B cell (primary cell): Measurements from ENCODE around the gene MATN1. TPM values are rescaled to one million over a fixed set of nuclear protein-coding genes. Genes with fewer than 3 reads are reported as not detected.
A peak's percentile ranks its signal among the peaks of the same experiment; 100 is the strongest.

Experiments
- ATAC-seq: fragments of 200-7000 bp; cut with Tn5 transposase; one replicate; pipeline ENCODE4 v1.10.0; 2021; ENCODE audit warnings: low read depth, mild to moderate bottlenecking, moderate number of reproducible peaks, moderate library complexity
- CTCF ChIA-PET: fragments of 350-600 bp; sonication (Branson Sonifier 250); formaldehyde crosslinking; loops from one replicate; lab custom pipeline; 2021; ENCODE audit warnings: antibody characterized with exemption, inconsistent platforms; lab: Charles Lee
- POLR2A ChIA-PET: fragments of 350-600 bp; sonication (Branson Sonifier 250); formaldehyde crosslinking; loops from one replicate; lab custom pipeline; 2021; ENCODE audit warnings: antibody characterized with exemption; lab: Charles Lee
- DNase-seq: peaks from one replicate; pipeline ENCODE4 v3.0.0; 2013
- H2AFZ ChIP-seq: 2 replicates; pipeline ENCODE4 v1.6.1; 2012; ENCODE audit warnings: mild to moderate bottlenecking, low read depth, low read length; ENCODE audit not compliant: insufficient read depth, poor library complexity, severe bottlenecking
- H3K27ac ChIP-seq, 2 donors: 1 replicate in 1 of 2; 2 replicates in 1 of 2; pipeline ENCODE4 v1.5.1; 2012 to 2013; ENCODE audit warnings: low read length in 2 of 2, mild to moderate bottlenecking in 2 of 2, moderate library complexity in 1 of 2
- H3K27me3 ChIP-seq, 4 experiments: fragments of 200-600 bp in 1 of 4; sonication (generic) in 1 of 4; replicated peaks in 1 of 4; 1 replicate in 2 of 4; 2 replicates in 2 of 4; pipeline versions ENCODE4 v1.6.1 to v1.7.0; 2013 to 2016; ENCODE audit warnings: low read length in 3 of 4, mild to moderate bottlenecking in 2 of 4, mixed read lengths in 1 of 4, moderate library complexity in 1 of 4; ENCODE audit not compliant: insufficient read depth in 4 of 4, control insufficient read depth in 3 of 4; ENCODE audit errors: control extremely low read depth in 1 of 4
- H3K36me3 ChIP-seq, 2 experiments: replicated peaks in 1 of 2; 1 replicate in 1 of 2; 2 replicates in 1 of 2; pipeline versions ENCODE4 v1.6.1 to v1.7.1; 2013; ENCODE audit warnings: low read length in 1 of 2; ENCODE audit not compliant: insufficient read depth in 2 of 2, control insufficient read depth in 1 of 2; ENCODE audit errors: control extremely low read depth in 1 of 2, extremely low read depth in 1 of 2
- H3K4me1 ChIP-seq, 2 donors: fragments of 200-600 bp in 1 of 2; sonication (generic) in 1 of 2; 1 replicate in 1 of 2; 2 replicates in 1 of 2; pipeline versions ENCODE4 v1.5.1 to v1.6.1; 2013 to 2017; ENCODE audit warnings: low read length in 2 of 2; ENCODE audit not compliant: control insufficient read depth in 2 of 2, insufficient read depth in 2 of 2
- H3K4me2 ChIP-seq: replicated peaks from 2 replicates; pipeline ENCODE3; 2012; ENCODE audit warnings: mild to moderate bottlenecking, low read depth, low read length; ENCODE audit not compliant: poor library complexity, severe bottlenecking
- H3K4me3 ChIP-seq, 5 experiments: fragments of 200-600 bp in 1 of 5; sonication (generic) in 1 of 5; 1 replicate in 3 of 5; 2 replicates in 2 of 5; pipeline versions ENCODE4 v1.5.1 to v1.7.0; 2011 to 2016; ENCODE audit warnings: low read length in 4 of 5, mild to moderate bottlenecking in 4 of 5, low read depth in 2 of 5, control low read depth in 1 of 5, moderate library complexity in 1 of 5; ENCODE audit not compliant: insufficient read depth in 1 of 5; ENCODE audit errors: control extremely low read depth in 1 of 5, extremely low read depth in 1 of 5
- H3K79me2 ChIP-seq: fragments of 200-600 bp; sonication (generic); one replicate; pipeline ENCODE4 v1.6.0; 2016; ENCODE audit warnings: low read length; ENCODE audit not compliant: control insufficient read depth, insufficient read depth
- H3K9ac ChIP-seq: fragments of 200-600 bp; sonication (generic); 2 replicates; pipeline ENCODE4 v1.6.1; 2017; ENCODE audit warnings: mild to moderate bottlenecking, low read length, moderate library complexity
- H3K9me3 ChIP-seq, 3 donors: one replicate each; pipeline versions ENCODE4 v1.6.1 to v1.7.1; 2013; ENCODE audit warnings: low read length in 2 of 3; ENCODE audit not compliant: control insufficient read depth in 2 of 3, insufficient read depth in 1 of 3; ENCODE audit errors: control extremely low read depth in 1 of 3
- H4K20me1 ChIP-seq: 2 replicates; pipeline ENCODE4 v1.6.0; 2012; ENCODE audit warnings: mild to moderate bottlenecking, low read length; ENCODE audit not compliant: insufficient read depth, control insufficient read depth, poor library complexity, severe bottlenecking
- H3K27ac Mint-ChIP-seq: one replicate; pipeline ENCODE4 v1.8.0; 2021; ENCODE audit warnings: mixed read lengths
- H3K27me3 Mint-ChIP-seq: one replicate; pipeline ENCODE4 v1.8.0; 2021; ENCODE audit warnings: mixed read lengths
- H3K4me1 Mint-ChIP-seq: one replicate; pipeline ENCODE4 v1.8.0; 2021; ENCODE audit warnings: mixed read lengths
- H3K4me3 Mint-ChIP-seq: one replicate; pipeline ENCODE4 v1.8.0; 2021; ENCODE audit warnings: mixed read lengths
- H3K9me3 Mint-ChIP-seq: one replicate; pipeline ENCODE4 v1.8.0; 2022; ENCODE audit warnings: mixed read lengths; ENCODE audit not compliant: insufficient read depth
- EZH2 ChIP-seq: IDR thresholded peaks from 2 replicates; pipeline ENCODE4 v1.6.1; 2012; ENCODE audit warnings: borderline replicate concordance, low read depth, mild to moderate bottlenecking, moderate library complexity, low read length; ENCODE audit not compliant: insufficient read depth, poor library complexity, severe bottlenecking
- WGBS: methylation state at CpG from one replicate; pipeline ENCODE4 v1.1.5; 2013; ENCODE audit warnings: missing lambda C conversion rate; ENCODE audit not compliant: insufficient coverage; 5-methylcytosine and 5-hydroxymethylcytosine counted together
- intact Hi-C: fragments of 100-400 bp; cut with micrococcal nuclease; formaldehyde crosslinking; loops from one replicate; pipeline ENCODE4 v1.10.0; 2022
- polyA plus RNA-seq: library from polyadenylated mRNA; depleted of rRNA; stranded (reverse); fragments of >200 nt; gene quantifications from 2 replicates; pipeline ENCODE4 v1.2.3, GENCODE V29; 2012
- total RNA-seq, 2 donors: library from RNA; stranded (reverse); fragments of 120-200 nt in 1 of 2; gene quantifications; 1 replicate in 1 of 2; 2 replicates in 1 of 2; pipeline versions ENCODE4 v1.2.3 to v1.2.4, GENCODE V29; 2013 to 2022
- TF ChIP-seq, protein P1 (sequence below): fragments of 200-600 bp; IDR thresholded peaks from one replicate; pipeline ENCODE4 v1.8.0; 2022; ENCODE audit warnings: antibody characterized with exemption, mild to moderate bottlenecking

MATN1 gene
- total and polyA plus RNA-seq, 2 donors (not counting 1 experiment from before 2014, with no cell fraction given) = 2.5 to 3.2 TPM

DNA sequence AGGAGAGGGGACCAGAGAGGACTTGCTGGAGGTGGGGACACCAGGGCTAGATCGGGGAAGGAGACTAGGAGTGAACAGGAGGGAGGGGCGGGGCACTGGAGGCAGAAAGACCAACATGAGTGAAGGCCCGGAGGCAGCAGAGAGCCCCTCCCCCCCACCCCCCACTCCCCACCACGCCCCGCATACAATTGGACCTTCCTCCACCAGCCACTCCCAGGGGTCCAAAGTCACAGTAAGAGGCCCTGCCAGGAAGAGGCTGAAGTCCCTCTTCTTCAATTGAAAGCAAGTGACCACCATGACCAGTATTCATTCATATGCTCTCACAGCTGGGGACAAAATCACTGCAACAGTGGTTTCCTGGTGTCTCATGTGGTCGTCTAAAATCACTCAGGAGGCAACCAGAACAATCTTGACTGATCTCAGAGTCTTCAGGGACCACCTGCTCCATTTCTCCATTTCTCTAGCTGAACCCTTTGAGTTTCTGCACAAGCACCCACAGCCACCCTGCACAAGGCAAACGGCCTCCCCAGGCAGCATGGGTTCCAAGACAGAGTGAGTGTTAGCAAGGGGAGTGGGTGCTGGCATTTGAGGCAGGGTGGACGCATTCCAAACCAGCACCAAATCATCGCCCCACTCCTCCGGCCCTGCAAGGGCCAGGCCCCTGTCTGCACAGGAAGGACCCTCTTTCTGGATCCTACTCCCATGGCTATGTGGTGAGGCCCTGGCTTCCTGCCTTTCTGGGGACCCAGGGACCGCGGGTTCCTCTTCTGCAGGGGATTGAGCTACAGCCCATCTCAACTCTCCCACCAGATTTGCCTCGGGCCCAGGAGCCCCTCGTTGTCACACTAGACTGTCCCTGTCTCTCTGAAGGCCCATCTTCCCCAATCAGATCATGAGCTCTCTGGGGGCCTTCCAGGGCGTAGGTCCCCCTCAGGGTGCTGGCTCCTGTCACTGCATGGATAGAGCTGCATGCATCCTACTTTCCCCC, 17.2 kb upstream of the MATN1 start:
- ChIA-PET CTCF (interaction anchor here (4.8 to 38.6 kb wide), 4 partner anchors 7 to 42 kb away, joined by 22 to 769 read pairs (median 420); partner anchors contain the start of genes LAPTM5 and MATN1), POLR2A (interaction anchor here (0.5 to 10.4 kb wide), 3 partner anchors 10 to 271 kb away, joined by 4 to 152 read pairs (median 4); partner anchors contain the start of gene LAPTM5)
- peaks cover 2 to 88% of the 10 kb centered on the region in 2 experiments for H3K36me3 ChIP-seq
- peak overlapping the region; percentile 94 for H3K4me2 ChIP-seq
- Mint-ChIP-seq H3K9me3 (no peaks in the 10 kb centered on the region), H3K4me1 (peaks cover 81% of the 10 kb centered on the region), H3K4me3 (peak overlapping the region; percentile 60), H3K27me3 (no peaks in the 10 kb centered on the region), H3K27ac (peak overlapping the region; percentile 73)
- H3K9me3 ChIP-seq = no peaks in the 10 kb centered on the region
- H4K20me1 ChIP-seq = peaks cover 95% of the 10 kb centered on the region
- 16% methylated on average over 7 of the region's 15 CpGs for WGBS
- H2AFZ ChIP-seq = no peak overlapping the region
- H3K4me1 ChIP-seq = peaks cover 59 to 86% of the 10 kb centered on the region in 2 donors
- peaks cover 81% of the 10 kb centered on the region for H3K79me2 ChIP-seq
- TF ChIP-seq EZH2 = no peak
- TF ChIP-seq, protein P1, sequence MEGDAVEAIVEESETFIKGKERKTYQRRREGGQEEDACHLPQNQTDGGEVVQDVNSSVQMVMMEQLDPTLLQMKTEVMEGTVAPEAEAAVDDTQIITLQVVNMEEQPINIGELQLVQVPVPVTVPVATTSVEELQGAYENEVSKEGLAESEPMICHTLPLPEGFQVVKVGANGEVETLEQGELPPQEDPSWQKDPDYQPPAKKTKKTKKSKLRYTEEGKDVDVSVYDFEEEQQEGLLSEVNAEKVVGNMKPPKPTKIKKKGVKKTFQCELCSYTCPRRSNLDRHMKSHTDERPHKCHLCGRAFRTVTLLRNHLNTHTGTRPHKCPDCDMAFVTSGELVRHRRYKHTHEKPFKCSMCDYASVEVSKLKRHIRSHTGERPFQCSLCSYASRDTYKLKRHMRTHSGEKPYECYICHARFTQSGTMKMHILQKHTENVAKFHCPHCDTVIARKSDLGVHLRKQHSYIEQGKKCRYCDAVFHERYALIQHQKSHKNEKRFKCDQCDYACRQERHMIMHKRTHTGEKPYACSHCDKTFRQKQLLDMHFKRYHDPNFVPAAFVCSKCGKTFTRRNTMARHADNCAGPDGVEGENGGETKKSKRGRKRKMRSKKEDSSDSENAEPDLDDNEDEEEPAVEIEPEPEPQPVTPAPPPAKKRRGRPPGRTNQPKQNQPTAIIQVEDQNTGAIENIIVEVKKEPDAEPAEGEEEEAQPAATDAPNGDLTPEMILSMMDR = no peak
- H3K4me3 ChIP-seq = no peak overlapping the region
- H3K9ac ChIP-seq = no peak overlapping the region
- H3K27me3 ChIP-seq = no peaks in the 10 kb centered on the region
- DNase-seq (no peak), ATAC-seq (no peak)
- H3K27ac ChIP-seq = peak overlapping the region; percentile 71 to 98
- intact Hi-C loops = loop anchor here (5.0 kb wide), 1 partner anchor 37 kb away; no protein-coding TSS in a partner anchor
